Adrenal gland (tissue), 12 donors: ENCODE results near the gene CSPG4. TPM values are rescaled to one million over a fixed set of nuclear protein-coding genes. Genes with fewer than 3 reads are reported as not detected.

Source experiments
- DNase-seq, 7 donors: peaks; one replicate each; pipeline ENCODE4 v3.0.0-alpha.2; 2019 to 2020
- H3K27ac ChIP-seq, 5 donors: fragments of 200-600 bp; sonication (generic) in 4 of 5; 1 replicate in 3 of 5; 2 replicates in 2 of 5; pipeline versions ENCODE4 v1.5.1 to v1.8.0; 2016 to 2020; ENCODE audit warnings: mild to moderate bottlenecking in 1 of 5
- H3K27me3 ChIP-seq: fragments of 200-600 bp; 2 replicates; pipeline ENCODE4 v1.8.0; 2021
- H3K36me3 ChIP-seq, 2 donors: fragments of 200-600 bp; replicated peaks in 1 of 2; 1 replicate in 1 of 2; 2 replicates in 1 of 2; pipeline versions ENCODE4 v1.5.1 to v1.8.0; 2018 to 2022
- H3K4me1 ChIP-seq, 2 donors: fragments of 200-600 bp; replicated peaks in 1 of 2; 1 replicate in 1 of 2; 2 replicates in 1 of 2; pipeline versions ENCODE4 v1.5.1 to v1.8.0; 2018 to 2021
- H3K4me3 ChIP-seq, 4 donors: fragments of 200-600 bp; sonication (generic) in 3 of 4; one replicate each; pipeline ENCODE4 v1.5.1; 2016 to 2018
- H3K9me3 ChIP-seq, 3 donors: fragments of 200-600 bp; sonication (generic) in 1 of 3; replicated peaks in 1 of 3; 1 replicate in 2 of 3; 2 replicates in 1 of 3; pipeline versions ENCODE4 v1.5.1 to v1.8.0; 2016 to 2021
- POLR2A ChIP-seq, 2 donors: fragments of 450-650 bp; IDR thresholded peaks; one replicate each; pipeline ENCODE4 v1.6.1; 2017; ENCODE audit warnings: antibody characterized with exemption in 2 of 2, mild to moderate bottlenecking in 2 of 2, moderate library complexity in 1 of 2
- WGBS, 4 donors: extraction: QIAGEN DNeasy Blood & Tissue Kit in 2 of 4; methylation state at CpG; one replicate each; pipeline versions ENCODE4 v1.1.5 to v1.1.7; 2013 to 2017; 5-methylcytosine and 5-hydroxymethylcytosine counted together
- intact Hi-C, 2 donors: fragments of 100-400 bp; cut with DNase I; formaldehyde crosslinking; loops; one replicate each; pipeline versions ENCODE4 v1.14.1 to v1.15.0; 2022 to 2023
- polyA plus RNA-seq, 3 donors: library from polyadenylated mRNA; stranded (reverse); fragments of 200-250 nt in 2 of 3; fragments of 350-450 nt in 1 of 3; fragmentation: Illumina TruSeq in 1 of 3; extraction: RNeasy Lipid Tissue Mini Kit (QIAGEN cat#74804) in 1 of 3; gene quantifications; one replicate each; pipeline ENCODE4 v1.2.3, GENCODE V29; 2013 to 2014
- total RNA-seq, 9 donors: library from RNA; depleted of rRNA in 4 of 9; stranded (reverse); fragments of >200 nt in 4 of 9; fragments of 120-200 nt in 1 of 9; fragmentation: NEBNext Ultra II Directional in 1 of 9; extraction: Animal tissue kit (Norgen Biotek cat#: 25700) in 1 of 9; gene quantifications; one replicate each; pipeline versions ENCODE4 v1.1.0 to v1.2.4, GENCODE V29; 2013 to 2023
- TF ChIP-seq, protein P1 (sequence below), 6 experiments: fragments of 450-650 bp in 4 of 6; fragments of 200-600 bp in 2 of 6; sonication (generic) in 1 of 6; IDR thresholded peaks; 1 replicate in 5 of 6; 2 replicates in 1 of 6; pipeline versions ENCODE4 v1.5.1 to v1.8.0; 2016 to 2021; ENCODE audit warnings: antibody characterized with exemption in 6 of 6, mild to moderate bottlenecking in 2 of 6, moderate library complexity in 1 of 6
- donor health status: healthy with polysubstance abuse.
- donor health status: Bipolar disorder and iron deficiency.
- donor health status: DM: yes; HTN: yes; CAD: no.
- donor health status: DM: no; HTN: no; CAD: no.
- donor health status: DM: no; HTN: no; CAD: no.
- donor health status: DM: yes; HTN: yes; CAD: no.

The CSPG4 gene
- total and polyA plus RNA-seq, 12 donors = 0.55 to 6.6 (median 2.8) TPM

DNA sequence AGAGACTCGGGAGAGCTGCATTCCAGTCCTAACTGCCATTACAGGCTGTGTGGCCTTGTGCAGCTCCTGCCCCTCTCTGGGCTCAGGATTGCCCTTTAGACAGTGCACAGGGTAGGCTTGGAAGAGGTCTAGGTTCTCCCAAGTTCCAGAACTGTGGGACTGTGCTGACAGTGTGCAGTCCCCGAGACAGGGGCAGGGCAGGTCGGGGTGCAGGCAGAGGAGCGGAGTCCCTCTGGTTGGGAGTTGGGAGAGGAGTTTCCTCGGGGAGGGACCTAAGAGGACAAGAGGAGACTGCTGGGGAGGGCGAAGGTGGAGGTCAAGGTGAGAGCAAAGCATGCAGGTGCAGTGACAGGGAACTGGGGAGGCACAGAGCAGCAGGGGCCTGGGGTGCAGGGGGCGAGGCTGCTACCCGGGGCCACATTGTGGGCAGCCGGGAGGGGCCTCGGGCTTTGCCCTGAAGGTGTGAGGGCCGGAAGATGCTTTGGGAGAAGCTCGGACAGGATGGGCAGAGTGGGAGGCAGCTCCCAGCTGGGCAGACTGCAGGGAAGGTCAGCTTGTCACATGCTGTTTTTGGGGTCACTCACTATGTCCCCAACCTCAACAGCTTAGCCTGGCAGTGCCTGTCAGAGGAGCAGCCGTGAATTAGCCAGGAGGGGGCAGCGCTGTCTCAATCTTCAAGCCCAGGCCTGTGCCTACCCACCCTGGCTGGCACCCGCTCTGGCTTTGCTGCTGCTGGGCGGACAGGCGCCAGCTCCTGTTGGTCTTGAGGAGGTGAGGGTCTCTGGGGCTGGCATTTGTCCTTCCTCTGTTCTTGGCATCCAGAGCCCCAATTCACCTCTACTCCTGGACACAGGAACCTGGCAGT, 15.4 kb upstream of the CSPG4 start:
- H3K9me3 ChIP-seq = no peaks in the 10 kb centered on the region
- TF ChIP-seq, protein P1, sequence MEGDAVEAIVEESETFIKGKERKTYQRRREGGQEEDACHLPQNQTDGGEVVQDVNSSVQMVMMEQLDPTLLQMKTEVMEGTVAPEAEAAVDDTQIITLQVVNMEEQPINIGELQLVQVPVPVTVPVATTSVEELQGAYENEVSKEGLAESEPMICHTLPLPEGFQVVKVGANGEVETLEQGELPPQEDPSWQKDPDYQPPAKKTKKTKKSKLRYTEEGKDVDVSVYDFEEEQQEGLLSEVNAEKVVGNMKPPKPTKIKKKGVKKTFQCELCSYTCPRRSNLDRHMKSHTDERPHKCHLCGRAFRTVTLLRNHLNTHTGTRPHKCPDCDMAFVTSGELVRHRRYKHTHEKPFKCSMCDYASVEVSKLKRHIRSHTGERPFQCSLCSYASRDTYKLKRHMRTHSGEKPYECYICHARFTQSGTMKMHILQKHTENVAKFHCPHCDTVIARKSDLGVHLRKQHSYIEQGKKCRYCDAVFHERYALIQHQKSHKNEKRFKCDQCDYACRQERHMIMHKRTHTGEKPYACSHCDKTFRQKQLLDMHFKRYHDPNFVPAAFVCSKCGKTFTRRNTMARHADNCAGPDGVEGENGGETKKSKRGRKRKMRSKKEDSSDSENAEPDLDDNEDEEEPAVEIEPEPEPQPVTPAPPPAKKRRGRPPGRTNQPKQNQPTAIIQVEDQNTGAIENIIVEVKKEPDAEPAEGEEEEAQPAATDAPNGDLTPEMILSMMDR (IDR thresholded peaks at IDR 0.05) = peak; percentile 33 to 64 (median 50)
- TF ChIP-seq POLR2A (IDR thresholded peaks at IDR 0.05) = no peak
- WGBS, 4 donors = 48 to 79% (median 58%) methylated on average over 8 to 17 of the region's 17 CpGs
- H3K4me3 ChIP-seq = no peak overlapping the region
- no peaks in the 10 kb centered on the region for H3K36me3 ChIP-seq
- peaks cover 0 to 14% of the 10 kb centered on the region in 2 donors for H3K4me1 ChIP-seq
- DNase-seq = peak; percentile 54 to 79 (median 69)
- intact Hi-C loops = loop anchor here in 1 of 2 donors (5.0 kb wide), 1 partner anchor 74 kb away; no protein-coding TSS in a partner anchor
- no peak overlapping the region for H3K27ac ChIP-seq
- no peaks in the 10 kb centered on the region for H3K27me3 ChIP-seq

DNA sequence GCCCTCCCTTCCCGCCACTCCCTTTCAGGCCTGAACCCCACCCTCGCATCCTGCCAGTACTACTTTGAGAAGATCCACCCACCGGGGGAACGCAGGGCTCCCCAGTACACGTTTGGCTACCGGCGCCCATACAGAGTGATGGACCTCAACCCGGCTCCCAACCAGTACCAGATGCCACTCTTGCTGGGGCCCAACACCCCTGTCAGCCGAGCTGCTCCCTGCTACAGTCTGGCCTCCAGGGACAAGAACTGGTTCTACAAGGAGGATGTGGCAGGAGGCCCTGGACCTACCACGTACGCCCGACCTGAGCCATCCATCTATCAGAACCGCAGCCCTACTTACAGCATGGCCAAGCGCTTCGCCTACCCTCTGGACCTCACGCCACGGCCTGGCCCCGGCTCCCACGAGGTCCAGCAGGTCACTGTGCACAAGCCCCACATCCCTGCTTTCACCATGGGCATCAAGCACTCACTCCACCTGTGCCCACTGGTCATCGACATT, 14.4 kb upstream of the CSPG4 start:
- H3K4me3 ChIP-seq = no peak overlapping the region
- no peak for DNase-seq
- intact Hi-C loops = loop anchor here in 1 of 2 donors (5.0 kb wide), 1 partner anchor 75 kb away; no protein-coding TSS in a partner anchor

DNA sequence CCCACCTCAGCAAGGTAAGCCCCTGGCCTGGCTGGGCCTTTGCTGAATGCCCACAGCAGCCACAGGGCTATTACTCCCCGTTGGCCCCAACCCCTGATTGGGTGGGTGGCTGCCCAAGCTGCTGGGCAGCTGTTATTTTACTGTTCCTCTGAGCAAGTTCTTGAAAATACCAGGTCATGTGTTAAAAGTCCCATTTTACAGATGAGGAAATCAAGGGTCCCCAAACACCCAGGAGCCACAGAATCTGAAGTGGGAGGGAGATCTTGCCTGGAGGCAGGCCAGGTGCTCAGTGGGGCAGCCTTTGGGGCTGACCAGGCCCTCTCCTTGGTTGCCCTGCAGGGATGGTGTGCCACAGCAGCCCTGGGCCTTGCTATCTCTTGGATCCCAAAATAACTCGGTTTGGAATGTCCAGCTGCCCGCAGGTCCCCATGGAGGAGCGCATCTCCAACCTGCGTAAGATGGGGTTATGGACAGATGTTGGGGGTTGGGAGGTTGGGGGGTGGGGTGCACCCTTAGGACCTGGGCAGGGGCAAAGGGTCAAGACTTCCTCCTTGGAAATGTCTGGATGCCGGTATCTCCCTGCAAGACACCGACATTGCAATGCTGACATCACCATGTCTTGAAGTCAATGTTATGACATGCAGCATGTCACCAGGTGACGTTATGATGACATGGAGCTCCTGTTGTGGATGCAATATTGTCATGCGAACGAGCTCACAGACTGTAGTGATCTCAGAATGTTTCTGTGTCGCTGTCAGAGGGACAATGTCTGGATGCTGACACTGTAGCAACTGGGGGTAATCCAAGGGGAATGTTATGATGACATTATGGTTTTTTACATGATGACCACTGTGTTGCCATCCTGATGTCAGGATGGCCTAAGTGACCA, 13.3 kb upstream of the CSPG4 start:
- H3K36me3 ChIP-seq = no peaks in the 10 kb centered on the region
- DNase-seq = peak in 1 of 7 donors; percentile 7
- no peak overlapping the region for H3K27ac ChIP-seq
- no peaks in the 10 kb centered on the region for H3K9me3 ChIP-seq
- H3K4me3 ChIP-seq = no peak overlapping the region
- no peaks in the 10 kb centered on the region for H3K4me1 ChIP-seq
- TF ChIP-seq, protein P1 (IDR thresholded peaks at IDR 0.05) = no peak
- TF ChIP-seq POLR2A (IDR thresholded peaks at IDR 0.05) = no peak
- H3K27me3 ChIP-seq = no peaks in the 10 kb centered on the region
- 85 to 90% (median 87%) methylated on average over 4 to 11 of the region's 11 CpGs for WGBS, 4 donors
- intact Hi-C loops = loop anchor here in 1 of 2 donors (5.0 kb wide), 1 partner anchor 76 kb away; no protein-coding TSS in a partner anchor

More for the DNA sequence above, 14.4 kb upstream of the CSPG4 start:
- Histone ChIP-seq H3K27ac (no peak overlapping the region), H3K27me3 (no peaks in the 10 kb centered on the region), H3K9me3 (no peaks in the 10 kb centered on the region), H3K36me3 (no peaks in the 10 kb centered on the region), H3K4me1 (peaks cover 0 to 4% of the 10 kb centered on the region in 2 donors)
- 85 to 89% (median 86%) methylated on average over 16 to 20 of the region's 20 CpGs for WGBS, 4 donors
- TF ChIP-seq, protein P1 (IDR thresholded peaks at IDR 0.05) = no peak
- no peak for TF ChIP-seq POLR2A (IDR thresholded peaks at IDR 0.05)
